HT1080 (cell line): ENCODE data around the gene PRDM16. TPM values are rescaled to one million over a fixed set of nuclear protein-coding genes. Genes with fewer than 3 reads are reported as not detected.
"Not testable (repeated sequence)": the region's sequence is repeated elsewhere in the genome, so short reads cannot be mapped to it uniquely, and the experiment has no call there.

Experiments
- DNase-seq: peaks from one replicate; pipeline ENCODE4 v3.0.0-alpha.2; 2015; ENCODE audit warnings: low read depth
- total RNA-seq: library from RNA; depleted of rRNA; stranded (reverse); fragments of >200 nt; shearing (Covaris generic); gene quantifications from 2 replicates; pipeline ENCODE4 v1.2.3, GENCODE V29; 2014

Gene PRDM16
- total RNA-seq, 1 experiment from 2014 or later: not detected

GRCh38 chr1:3082051-3082450 is 13.0 kb downstream of the PRDM16 start:
- no peak for DNase-seq

DNA sequence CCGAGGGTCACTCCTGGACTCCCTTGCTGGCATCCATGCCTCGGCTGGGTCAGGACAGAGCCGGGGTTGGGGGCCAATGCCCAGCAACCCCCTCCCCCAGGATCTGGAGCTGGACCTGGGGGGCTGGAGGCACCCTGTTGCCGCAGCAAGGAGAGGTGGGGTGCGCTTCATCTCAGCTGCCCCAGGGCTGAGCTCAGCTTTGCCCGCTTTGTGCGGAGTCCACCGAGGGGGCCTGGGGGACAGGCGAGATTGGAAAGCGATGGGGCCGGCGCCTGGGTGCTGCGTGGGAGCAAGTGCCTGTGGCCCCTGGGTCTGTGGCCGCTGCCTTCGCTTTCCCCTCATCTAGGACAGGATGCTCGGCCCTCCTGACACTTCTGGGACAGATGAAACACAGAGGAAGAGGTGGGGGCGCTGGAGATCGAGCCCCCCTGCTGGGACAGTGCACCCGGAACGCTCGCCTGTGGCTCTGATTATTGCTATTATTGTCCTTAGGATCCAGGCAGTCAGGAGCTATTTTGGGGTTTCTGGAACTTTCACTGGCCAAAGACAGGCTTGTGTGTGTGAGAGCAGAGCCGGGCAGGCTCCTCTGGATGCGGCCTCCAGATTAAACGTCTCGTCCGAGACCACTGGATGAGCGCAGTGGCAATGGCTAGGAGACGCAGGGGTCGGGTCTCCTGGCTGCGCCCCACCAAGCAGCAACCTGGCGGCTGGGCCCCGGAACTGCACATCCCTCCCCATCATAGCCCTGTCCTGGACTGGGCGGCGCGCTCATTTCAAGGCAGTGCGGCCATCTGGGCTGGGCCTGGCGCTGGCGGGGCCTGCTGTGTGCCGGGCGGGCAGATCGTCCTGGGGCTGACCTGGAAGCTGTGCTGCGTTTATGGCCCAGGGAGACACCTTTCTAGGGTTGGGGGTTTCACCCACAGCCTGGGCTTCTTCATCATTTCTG is 13.8 kb downstream of the PRDM16 start:
- no peak for DNase-seq

DNA sequence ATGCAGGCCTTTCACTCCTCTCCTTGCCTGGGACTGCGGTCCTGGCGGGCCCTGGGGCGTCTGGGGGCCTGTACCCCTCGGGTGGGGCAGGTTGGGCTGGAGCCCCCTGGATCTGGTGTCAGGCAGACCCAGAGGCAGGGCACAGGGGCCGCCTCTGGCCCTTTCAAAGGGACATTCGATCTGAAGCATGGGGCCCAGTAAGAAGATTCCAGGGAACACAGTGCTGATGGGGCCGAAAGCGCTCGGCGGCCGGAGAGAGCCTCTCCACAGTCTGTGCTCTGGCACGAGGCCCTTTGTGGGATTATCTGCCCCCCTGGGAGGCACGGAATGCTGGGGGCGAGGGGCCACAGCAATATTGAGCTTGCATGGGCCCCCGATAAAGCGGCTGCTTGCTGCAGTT is 15.2 kb downstream of the PRDM16 start:
- no peak for DNase-seq

GRCh38 chr1:3084726-3085125 is 15.7 kb downstream of the PRDM16 start:
- no peak for DNase-seq

DNA sequence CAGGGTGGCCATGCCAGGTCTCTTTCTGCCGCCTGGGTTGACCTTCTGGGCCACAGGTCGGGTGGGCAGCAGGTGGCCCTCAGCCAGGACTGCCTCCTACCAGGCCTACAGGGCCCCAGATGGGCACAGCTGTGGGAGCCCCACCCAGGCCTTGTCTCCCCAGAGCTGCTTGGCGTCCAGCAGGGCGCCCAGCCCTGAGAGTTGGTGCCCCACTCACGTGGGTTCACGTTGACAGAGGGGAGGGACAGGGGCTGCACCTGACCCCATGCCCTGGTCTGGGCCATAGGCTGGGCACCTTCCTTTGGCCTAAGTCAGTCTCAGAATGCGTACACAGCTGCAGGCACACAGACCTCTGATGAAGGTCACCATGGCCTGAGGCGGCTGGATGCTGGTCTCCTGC is 16.7 kb downstream of the PRDM16 start:
- no peak for DNase-seq

GRCh38 chr1:3086272-3086974 is 17.4 kb downstream of the PRDM16 start:
- DNase-seq: no peak

GRCh38 chr1:3087049-3087448 is 18.0 kb downstream of the PRDM16 start:
- no peak for DNase-seq

GRCh38 chr1:3087946-3088668 is 19.1 kb downstream of the PRDM16 start:
- DNase-seq: not testable (repeated sequence)

- no peak for DNase-seq
Observed at GRCh38 chr1:3089490-3089889, 20.5 kb downstream of the PRDM16 start.

DNA sequence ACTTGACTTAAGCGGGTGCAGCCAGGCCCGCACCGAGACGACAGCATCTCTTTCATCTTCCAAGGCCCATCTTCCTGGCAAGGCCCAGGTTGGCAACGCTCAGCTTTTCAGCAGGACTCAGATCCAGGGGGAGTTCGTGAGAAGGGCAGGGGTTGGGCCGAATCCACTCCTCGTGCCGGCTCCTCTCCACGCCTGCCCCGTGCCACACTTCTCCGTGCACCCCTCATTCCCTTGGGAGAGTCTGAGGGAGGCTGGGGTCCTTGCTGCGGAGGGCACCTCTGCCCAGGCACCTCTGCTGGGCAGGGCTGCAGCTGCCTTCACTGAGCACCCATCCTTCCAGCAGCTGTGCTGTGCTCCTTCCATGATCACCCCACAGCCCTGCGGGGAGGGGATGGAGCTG is 22.3 kb downstream of the PRDM16 start:
- DNase-seq: no peak

- DNase-seq: no peak
Observed at GRCh38 chr1:3092530-3092929, 23.5 kb downstream of the PRDM16 start.

DNA sequence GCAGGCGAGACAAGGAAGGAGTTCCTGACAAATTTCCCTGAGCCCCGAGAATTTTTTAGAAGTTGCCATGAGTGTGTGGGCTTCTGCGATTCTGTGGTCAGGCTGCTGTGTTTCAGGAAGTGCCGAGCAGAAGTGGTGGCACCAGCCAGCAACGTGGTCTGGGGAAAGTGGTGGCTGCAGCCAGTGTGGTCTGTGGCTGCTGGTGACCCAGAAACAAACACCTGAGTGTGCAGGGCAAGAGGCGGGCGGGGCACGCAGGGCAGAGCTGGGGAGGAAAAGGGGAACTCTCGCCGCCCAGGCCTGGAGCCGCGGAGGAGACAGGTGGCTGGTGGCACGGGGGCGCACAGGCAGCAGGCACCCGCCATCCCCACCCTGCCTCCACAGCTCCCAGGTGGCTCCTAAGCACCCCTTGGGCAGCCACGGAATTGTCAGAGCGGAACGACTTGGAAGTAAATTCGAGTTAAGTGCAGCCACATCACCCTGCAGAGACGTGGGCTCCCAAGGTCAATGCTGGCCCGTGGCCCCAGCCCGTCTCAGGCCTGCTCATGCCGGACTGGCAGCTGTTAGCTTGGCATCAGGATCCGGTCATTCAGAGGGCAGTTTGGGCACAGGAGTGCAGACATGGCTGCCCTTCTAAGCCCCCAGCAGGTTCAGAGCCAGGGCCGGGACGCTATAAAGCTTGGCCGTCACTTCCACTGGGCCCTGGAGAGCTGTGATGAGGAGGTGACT is 25.1 kb downstream of the PRDM16 start:
- DNase-seq: no peak

DNA sequence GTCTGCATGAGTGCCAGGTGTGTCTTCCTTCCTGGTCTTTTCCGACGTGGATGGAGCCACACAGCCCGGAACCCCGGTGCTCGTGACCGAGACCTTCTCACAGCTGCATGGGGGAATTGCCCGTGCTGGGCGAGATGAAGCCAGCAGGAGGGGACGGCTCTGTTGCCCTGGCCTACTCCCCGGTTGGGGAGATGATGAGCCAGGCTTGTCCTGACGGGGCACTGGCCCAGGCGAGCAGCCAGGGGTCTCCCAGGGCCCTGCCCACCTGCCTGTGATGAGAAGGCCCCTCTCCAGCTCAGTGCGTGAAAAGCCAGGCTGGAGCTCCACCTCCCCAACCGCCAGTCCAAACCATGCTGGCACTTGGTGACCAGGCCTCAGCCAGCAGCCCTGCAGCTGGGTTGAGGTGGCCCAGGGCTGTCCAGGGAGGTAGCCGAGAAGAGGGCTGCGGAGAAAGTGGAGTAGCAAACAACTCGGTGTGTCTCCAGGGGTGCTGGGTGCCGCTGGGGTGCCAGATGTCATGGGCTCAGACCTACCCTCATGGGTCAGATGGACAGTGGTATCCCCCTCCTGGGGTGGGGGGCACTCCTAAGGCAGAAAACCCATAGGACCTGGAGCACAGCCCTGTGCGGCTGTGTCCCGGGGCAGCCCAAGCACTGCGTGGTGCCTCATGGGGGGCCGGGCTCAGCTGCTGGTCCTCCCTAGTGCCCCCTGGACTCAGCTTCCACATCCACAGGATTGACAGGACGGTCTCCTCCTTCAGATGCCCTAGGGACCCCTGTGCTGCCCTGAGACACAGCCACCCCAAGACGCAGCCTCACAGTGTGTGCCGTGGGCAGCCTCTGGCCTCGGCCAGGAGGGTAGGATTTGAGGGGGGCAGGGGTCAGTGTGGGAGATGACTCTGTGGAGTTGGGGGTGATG is 26.1 kb downstream of the PRDM16 start:
- no peak for DNase-seq

DNA sequence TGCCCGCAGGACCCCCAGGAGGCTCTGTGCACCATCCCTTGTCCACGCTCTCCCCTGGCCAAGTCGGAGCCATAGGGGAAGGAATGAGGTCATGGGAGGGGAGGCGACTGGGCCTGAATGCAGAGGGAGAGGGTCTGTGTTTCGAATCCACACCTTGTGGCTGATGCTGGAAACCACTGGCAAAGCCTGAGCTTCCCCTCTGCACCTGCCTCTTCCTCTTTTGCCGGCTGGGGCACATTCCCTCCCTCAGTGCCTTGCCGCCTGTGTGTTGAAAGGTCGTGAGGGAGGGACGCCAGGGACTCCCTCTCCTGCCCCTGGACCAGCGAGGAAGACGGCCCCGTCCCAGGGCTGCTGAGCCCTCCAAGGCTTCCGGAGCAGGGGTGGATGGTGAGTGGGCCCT is 27.3 kb downstream of the PRDM16 start:
- no peak for DNase-seq

DNA sequence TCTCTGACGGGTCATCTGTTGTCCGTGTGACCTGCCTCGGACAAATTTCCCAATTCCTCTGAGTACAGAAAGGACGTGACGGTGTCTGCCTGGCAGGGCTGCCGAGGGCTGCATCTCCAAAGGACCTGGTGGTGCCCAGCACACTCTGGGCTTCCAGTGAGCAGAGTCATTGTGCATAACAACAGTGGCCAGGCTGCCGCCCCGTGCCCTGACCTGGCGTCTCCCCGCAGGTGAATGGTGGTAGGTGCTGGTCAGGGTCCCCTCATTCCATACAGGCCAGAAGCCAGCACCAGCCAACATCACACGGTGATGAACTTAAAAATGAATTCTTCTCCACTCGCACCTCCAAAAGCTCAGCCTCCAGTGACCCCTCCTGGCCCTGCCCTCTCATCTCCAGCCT is 28.2 kb downstream of the PRDM16 start:
- no peak for DNase-seq

GRCh38 chr1:3097861-3098260 is 28.9 kb downstream of the PRDM16 start:
- no peak for DNase-seq

DNA sequence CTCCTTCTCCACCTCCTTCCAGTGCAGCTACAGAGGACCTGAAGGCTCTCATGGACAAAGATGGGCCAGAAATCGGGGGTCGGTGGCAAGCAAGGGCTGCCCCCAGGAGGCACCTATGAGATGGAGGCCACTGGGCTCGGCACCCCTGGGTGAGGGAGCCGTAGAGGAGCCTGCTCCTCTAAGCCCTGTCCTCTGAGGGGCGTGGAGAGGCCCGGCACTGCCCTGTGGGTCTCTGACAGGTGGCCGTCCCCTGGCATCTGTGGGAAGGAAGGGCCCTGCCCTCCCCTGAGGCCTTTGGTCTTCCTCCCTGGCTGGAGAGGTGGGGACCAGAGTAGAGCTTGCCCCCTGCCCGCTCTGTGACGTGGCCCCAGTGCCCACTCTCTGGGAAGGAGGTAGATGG is 30.9 kb downstream of the PRDM16 start:
- DNase-seq: no peak

- no peak for DNase-seq
Observed at GRCh38 chr1:3101124-3101939, 32.3 kb downstream of the PRDM16 start.

DNA sequence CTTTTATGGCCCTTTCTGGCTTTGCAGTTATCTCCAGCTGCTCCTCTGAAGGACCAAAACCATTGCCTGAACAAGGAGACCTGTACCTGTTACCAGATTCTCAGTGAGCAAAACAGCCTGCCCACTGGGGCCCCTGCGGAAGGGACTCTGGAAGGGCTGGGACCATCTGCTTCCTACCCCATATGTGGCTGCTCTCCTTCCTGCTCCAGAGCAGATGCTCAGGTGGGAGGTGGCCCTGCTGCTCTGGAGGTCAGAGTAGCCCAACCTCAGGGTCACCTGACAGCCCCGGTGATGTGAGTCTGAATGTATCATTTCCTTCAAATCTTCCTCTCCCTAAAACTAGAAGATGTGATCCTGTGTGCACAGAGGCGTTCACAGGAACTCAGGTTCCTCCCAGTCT is 33.6 kb downstream of the PRDM16 start:
- no peak for DNase-seq
